ENCODE results near the gene RBM23. TPM values are rescaled to one million over a fixed set of nuclear protein-coding genes. Genes with fewer than 3 reads are reported as not detected.

The RBM23 gene
- total RNA-seq, 4 donors from 2014 or later, result 48.7 to 127 (median 85.9) TPM

DNA sequence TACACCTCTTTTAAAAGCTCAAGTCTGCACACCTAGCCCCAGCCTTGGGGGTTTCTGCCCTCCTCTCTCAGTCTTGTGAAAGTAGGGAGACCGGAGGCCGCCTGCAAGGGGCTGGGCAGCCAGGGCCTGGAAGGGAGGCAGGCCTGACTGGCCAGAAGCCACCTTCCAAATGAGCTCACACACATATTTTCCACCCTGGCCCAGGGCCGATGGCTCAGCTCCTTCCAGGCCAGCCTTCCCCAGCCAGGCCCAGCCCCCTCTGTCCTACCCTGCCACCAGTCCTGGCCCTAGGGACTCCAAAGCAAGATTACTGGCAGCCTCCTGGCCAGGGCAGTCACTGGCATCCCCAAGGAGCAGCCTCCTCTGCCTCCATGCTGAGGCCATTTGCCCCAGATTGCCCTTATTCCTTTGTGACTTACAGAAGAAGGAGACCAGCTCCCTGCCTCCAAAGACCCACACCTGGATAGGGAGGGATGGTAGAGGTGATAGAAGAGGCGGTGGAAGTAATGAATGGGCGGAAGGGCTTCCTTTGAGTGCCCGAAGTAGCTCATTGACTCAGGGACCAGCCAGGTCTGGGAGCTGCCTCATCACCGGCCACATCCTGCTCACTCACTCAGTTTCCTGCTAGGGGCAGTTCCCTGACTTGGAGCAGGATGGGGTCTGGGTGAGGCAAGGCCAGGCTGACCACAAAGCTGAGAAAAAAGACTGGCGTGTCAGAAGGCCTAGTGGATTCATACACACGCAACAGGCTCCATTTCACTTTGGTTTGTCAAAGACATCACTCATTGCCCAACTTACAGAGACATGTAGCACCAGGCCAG lies 67.8 kb downstream of the RBM23 start:
- DNase-seq (ENCODE audit: low spot score), result peak; percentile 53
- peak; percentile 65 for ATAC-seq (ENCODE audit: low FRiP score)
- TF ChIP-seq, protein P1, sequence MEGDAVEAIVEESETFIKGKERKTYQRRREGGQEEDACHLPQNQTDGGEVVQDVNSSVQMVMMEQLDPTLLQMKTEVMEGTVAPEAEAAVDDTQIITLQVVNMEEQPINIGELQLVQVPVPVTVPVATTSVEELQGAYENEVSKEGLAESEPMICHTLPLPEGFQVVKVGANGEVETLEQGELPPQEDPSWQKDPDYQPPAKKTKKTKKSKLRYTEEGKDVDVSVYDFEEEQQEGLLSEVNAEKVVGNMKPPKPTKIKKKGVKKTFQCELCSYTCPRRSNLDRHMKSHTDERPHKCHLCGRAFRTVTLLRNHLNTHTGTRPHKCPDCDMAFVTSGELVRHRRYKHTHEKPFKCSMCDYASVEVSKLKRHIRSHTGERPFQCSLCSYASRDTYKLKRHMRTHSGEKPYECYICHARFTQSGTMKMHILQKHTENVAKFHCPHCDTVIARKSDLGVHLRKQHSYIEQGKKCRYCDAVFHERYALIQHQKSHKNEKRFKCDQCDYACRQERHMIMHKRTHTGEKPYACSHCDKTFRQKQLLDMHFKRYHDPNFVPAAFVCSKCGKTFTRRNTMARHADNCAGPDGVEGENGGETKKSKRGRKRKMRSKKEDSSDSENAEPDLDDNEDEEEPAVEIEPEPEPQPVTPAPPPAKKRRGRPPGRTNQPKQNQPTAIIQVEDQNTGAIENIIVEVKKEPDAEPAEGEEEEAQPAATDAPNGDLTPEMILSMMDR (IDR thresholded peaks at IDR 0.05), result no peak

DNA sequence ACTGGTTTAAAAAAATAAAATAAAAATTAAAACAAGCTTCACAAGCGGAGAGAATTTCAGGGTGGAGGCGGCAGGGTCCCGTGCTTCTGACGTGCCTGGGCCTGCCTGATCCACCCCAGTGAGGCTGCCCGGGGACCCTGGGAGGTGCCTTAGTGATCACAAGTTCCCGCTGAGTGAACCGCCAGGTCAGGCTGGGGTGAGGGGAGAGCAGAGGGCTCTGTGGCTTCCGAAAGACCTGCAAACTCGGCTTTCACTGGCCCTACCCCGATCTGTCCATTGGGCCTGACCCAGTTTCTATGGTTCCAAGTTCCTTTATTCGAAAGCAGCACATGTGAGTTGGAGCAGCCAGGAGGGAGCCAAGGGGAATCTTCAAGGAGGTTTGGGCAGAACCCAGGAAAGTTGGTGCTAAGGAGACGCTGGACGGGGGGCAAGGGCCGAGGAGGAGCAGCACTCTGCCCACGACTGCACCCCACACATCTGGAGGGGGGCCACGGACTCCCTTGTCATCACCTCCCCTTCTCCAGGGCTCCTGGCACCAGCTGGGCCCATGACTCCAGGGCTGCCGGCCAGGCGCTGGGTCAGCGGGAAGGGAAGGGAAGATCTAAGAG lies 69.6 kb downstream of the RBM23 start:
- DNase-seq (ENCODE audit: low spot score) (peak; percentile 37), ATAC-seq (ENCODE audit: low FRiP score) (peak; percentile 38)
- TF ChIP-seq, protein P1 (IDR thresholded peaks at IDR 0.05), result no peak

DNA sequence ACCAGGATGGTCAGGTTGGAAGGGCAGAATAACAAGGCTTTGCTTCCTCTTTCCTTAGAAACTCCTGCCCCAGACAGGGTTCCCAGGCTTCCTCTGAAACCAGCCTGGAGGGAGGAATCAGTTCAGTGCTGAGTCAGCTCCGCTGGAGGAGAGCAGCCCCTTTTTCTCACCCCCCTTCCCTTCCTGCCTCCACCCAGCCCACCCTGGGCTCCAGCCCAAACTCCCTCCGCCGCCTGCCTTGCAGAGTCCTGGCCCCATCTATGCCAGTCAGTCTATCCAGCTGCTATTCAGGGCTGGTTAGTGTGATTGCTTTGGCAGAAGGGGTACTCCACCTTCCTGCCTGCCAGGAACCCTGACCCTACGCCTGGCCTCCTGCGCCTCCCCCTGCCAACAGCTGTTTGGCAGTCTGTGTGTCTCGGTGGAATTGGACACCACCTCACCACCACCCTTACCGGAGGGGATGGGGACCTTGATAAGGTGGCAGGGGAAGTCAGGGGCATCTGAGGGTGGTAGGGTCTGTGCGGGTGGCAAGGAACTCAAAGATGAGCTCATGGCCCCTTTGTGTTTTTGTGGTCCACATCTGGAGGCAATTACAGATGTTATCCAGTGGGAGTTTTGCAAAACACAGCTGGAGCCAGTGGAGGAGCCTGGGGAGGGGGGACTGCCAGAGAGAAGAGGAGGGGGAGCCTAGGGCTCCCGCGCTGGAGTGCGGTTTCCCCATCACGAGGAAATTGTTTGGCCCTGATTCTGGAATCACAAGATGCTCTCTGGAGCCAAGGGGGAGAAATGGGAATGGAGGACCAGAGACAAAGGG lies 70.4 kb downstream of the RBM23 start:
- TF ChIP-seq, protein P1 (IDR thresholded peaks at IDR 0.05), result no peak
- DNase-seq (ENCODE audit: low spot score), result no peak
- peak; percentile 72 for ATAC-seq (ENCODE audit: low FRiP score)

DNA sequence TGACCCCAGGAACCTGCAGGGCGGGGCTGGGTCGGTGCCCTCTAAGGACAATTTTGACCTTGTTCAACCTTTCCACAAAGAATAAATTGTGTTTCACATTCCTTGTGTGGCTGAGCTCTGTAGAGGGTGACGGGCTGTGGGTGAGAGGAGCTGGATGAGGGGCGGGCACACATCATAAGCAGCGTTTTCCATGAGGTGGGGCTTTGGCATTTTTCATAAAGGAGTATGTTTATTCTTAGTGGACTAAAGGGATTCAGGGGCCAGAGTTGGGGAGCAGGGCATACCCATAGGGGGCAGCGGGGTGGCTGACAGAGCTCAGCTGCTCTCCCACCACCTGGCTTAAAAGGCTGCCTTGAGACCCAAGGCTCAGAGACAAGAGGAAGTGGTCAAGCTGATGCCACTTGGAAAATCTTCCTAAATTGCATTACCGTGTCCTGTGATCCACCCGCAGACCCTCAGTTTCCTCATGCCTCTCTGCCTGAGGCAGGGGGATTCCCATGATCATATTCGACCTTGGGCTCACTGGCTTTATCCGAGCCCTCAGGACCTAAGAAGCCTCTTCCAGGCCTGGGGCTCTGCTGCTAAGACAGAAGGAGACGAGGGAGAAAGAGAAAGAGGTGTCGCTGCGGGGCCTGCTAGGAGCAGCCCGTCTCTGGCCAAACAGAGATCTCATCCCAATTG lies 71.1 kb downstream of the RBM23 start:
- no peak for DNase-seq (ENCODE audit: low spot score)
- TF ChIP-seq, protein P1 (IDR thresholded peaks at IDR 0.05), result no peak
- ATAC-seq (ENCODE audit: low FRiP score), result peak; percentile 0

DNA sequence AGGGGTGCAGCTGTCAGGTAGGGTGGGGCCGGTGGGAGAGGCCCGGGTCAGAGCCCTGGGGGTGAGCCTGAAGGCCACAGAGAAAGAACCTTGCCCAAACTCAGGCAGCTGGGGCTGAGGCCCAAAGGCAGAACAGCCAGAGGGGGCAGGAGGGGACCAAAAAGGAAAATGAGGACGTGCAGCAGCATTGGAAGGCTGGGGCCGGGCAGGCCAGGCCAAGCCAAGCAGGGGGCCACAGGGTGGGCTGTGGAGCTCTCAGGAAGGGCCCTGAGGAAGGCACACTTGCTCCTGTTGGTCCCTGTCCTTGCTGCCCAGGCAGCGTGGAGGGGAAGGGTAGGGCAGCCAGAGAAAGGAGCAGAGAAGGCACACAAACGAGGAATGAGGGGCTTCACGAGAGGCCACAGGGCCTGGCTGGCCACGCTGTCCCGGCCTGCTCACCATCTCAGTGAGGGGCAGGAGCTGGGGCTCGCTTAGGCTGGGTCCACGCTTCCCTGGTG lies 72.1 kb downstream of the RBM23 start:
- TF ChIP-seq, protein P1 (IDR thresholded peaks at IDR 0.05), result no peak
- DNase-seq (ENCODE audit: low spot score) (no peak), ATAC-seq (ENCODE audit: low FRiP score) (no peak)

DNA sequence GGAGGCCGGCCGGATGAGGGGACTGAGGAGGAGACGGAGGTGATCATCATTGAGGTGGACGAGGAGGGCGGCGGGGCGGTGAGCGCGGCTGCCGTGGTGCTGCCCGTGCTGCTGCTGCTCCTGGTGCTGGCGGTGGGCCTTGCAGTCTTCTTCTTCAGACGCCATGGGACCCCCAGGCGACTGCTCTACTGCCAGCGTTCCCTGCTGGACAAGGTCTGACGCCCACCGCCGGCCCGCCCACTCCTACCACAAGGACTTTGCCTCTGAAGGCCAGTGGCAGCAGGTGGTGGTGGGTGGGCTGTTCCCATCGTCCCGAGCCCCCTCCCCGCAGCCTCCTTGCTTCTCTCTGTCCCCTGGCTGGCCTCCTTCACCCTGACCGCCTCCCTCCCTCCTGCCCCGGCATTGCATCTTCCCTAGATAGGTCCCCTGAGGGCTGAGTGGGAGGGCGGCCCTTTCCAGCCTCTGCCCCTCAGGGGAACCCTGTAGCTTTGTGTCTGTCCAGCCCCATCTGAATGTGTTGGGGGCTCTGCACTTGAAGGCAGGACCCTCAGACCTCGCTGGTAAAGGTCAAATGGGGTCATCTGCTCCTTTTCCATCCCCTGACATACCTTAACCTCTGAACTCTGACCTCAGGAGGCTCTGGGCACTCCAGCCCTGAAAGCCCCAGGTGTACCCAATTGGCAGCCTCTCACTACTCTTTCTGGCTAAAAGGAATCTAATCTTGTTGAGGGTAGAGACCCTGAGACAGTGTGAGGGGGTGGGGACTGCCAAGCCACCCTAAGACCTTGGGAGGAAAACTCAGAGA lies 72.9 kb downstream of the RBM23 start:
- ATAC-seq (ENCODE audit: low FRiP score) (no peak), DNase-seq (ENCODE audit: low spot score) (no peak)
- TF ChIP-seq, protein P1 (IDR thresholded peaks at IDR 0.05), result no peak
